Measurements from ENCODE around the gene GDF7.

The GDF7 gene

DNA sequence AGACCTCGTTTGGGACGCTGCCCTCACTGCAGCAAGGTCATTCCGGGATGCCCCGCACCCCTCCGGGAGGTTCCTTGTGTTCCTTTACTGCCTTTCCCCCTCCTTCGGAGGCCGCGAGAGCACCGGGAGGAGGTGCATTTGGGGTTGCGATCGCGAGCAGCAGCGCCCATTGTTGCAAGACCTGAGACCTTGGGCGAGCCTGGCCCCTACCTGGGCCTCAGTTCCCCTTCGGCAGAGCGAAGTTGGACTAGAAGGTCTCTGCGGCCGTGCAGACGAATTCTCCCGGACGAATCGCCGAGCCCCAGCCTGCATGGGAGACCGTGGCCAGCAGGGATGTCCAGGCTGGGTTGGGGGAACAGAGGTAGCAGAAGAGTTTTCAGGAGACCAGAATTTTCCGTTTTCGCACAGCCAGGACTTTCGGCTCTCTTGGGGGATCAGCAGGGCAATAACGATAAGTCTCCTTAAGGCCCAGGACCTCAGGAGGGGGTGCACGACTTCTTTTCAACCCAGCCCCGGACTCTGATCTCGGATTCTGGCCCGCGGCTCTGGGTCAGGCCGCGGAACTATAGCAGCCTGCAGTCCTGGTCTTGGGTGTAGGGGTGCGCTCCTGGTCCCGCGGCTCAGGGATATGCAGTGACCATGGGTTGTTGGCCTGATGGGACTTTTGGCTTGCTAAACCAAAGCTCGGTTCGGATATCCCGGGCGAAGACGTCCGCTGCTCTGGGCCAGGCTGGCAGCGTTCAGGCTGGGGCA lies 2.8 kb downstream of the GDF7 start:
- no peak for DNase-seq (ENCODE audit: low read depth)
- no peak for TF ChIP-seq CTCF (IDR thresholded peaks at IDR 0.05; ENCODE audit: insufficient read depth, low read depth, low read length, missing control alignments)
- no peak overlapping the region for H3K4me3 ChIP-seq (ENCODE audit: low read length)

DNA sequence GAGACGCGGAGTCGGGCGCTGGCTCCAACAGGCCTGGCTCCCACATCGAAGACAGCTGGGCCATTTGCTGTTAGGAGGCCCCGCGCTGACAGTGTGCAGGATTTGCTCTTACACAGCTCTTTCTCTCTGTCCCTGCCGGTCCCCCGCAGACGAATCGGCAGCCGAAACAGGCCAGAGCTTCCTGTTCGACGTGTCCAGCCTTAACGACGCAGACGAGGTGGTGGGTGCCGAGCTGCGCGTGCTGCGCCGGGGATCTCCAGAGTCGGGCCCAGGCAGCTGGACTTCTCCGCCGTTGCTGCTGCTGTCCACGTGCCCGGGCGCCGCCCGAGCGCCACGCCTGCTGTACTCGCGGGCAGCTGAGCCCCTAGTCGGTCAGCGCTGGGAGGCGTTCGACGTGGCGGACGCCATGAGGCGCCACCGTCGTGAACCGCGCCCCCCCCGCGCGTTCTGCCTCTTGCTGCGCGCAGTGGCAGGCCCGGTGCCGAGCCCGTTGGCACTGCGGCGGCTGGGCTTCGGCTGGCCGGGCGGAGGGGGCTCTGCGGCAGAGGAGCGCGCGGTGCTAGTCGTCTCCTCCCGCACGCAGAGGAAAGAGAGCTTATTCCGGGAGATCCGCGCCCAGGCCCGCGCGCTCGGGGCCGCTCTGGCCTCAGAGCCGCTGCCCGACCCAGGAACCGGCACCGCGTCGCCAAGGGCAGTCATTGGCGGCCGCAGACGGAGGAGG lies 3.5 kb downstream of the GDF7 start:
- TF ChIP-seq CTCF (IDR thresholded peaks at IDR 0.05; ENCODE audit: insufficient read depth, low read depth, low read length, missing control alignments), result no peak
- no peak overlapping the region for H3K4me3 ChIP-seq (ENCODE audit: low read length)
- DNase-seq (ENCODE audit: low read depth), result no peak

- TF ChIP-seq CTCF (IDR thresholded peaks at IDR 0.05; ENCODE audit: insufficient read depth, low read depth, low read length, missing control alignments), result no peak
- H3K4me3 ChIP-seq (ENCODE audit: low read length), result no peak overlapping the region
- DNase-seq (ENCODE audit: low read depth), result no peak
These were observed 4.2 kb downstream of the GDF7 start for GRCh38 chr2:20671036-20671735.

- no peak overlapping the region for H3K4me3 ChIP-seq (ENCODE audit: low read length)
- no peak for DNase-seq (ENCODE audit: low read depth)
- no peak for TF ChIP-seq CTCF (IDR thresholded peaks at IDR 0.05; ENCODE audit: insufficient read depth, low read depth, low read length, missing control alignments)
These were observed 4.8 kb downstream of the GDF7 start for GRCh38 chr2:20671736-20672080.

GRCh38 chr2:20672201-20672951 lies 5.4 kb downstream of the GDF7 start:
- TF ChIP-seq CTCF (IDR thresholded peaks at IDR 0.05; ENCODE audit: insufficient read depth, low read depth, low read length, missing control alignments), result no peak
- no peak overlapping the region for H3K4me3 ChIP-seq (ENCODE audit: low read length)
- no peak for DNase-seq (ENCODE audit: low read depth)

DNA sequence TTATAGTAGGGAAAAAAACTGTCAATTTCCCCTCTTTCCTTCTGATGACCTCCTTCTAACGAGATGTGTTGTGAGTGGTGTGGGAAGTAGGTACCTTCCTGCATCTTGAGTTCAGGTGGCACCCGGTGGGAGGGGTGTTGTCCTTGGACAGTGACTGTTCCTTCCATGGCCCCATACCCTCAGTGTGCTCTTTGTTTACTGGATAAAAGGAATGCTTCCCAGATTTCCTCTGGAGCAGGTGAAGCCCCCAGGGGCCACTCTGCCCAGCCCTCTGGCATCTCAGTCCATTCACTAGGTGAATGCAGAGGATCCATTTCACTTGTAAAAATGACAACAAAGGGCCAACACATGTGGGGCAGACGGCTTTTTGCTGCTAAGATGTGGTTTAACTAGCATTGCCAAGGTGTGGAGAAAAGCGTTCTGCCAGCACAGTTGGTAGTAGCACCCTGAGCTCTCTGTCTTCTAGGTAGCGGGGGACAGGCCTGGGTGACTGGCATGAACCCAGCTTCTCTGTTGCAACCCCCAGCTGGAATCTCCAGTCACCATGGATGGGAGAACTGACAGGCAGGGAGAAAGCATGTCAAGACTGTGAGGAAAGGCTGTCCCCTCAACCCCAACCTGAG lies 6.9 kb downstream of the GDF7 start:
- no peak for TF ChIP-seq CTCF (IDR thresholded peaks at IDR 0.05; ENCODE audit: insufficient read depth, low read depth, low read length, missing control alignments)
- no peak for DNase-seq (ENCODE audit: low read depth)
- no peak overlapping the region for H3K4me3 ChIP-seq (ENCODE audit: low read length)
